Small intestine (tissue), 7 donors: ENCODE results near the gene CABP1. TPM values are rescaled to one million over a fixed set of nuclear protein-coding genes. Genes with fewer than 3 reads are reported as not detected.

Experiments used
- DNase-seq, 2 donors: peaks; one replicate each; pipeline versions ENCODE4 v3.0.0 to v3.0.0-alpha.2; 2013
- FAIRE-seq: peaks from 2 replicates; lab custom pipeline; 2012; peaks lifted over from hg19 to GRCh38; lab: Jason Lieb, UNC
- H3K27ac ChIP-seq, 3 donors: one replicate each; pipeline ENCODE4 v1.5.1; 2013; ENCODE audit warnings: low read length in 2 of 3, mild to moderate bottlenecking in 2 of 3, control low read depth in 1 of 3, inconsistent platforms in 1 of 3, low read depth in 1 of 3, moderate library complexity in 1 of 3
- H3K27me3 ChIP-seq, 3 donors: one replicate each; pipeline ENCODE4 v1.6.1; 2013; ENCODE audit warnings: low read length in 3 of 3, inconsistent platforms in 1 of 3; ENCODE audit not compliant: control insufficient read depth in 3 of 3, insufficient read depth in 3 of 3
- H3K36me3 ChIP-seq, 3 donors: one replicate each; pipeline ENCODE4 v1.6.1; 2013; ENCODE audit warnings: low read length in 3 of 3, inconsistent platforms in 1 of 3, low read depth in 1 of 3, mild to moderate bottlenecking in 1 of 3, moderate library complexity in 1 of 3; ENCODE audit not compliant: control insufficient read depth in 3 of 3, insufficient read depth in 2 of 3
- H3K4me1 ChIP-seq, 3 donors: one replicate each; pipeline ENCODE4 v1.6.1; 2013; ENCODE audit warnings: low read length in 2 of 3, inconsistent platforms in 1 of 3, low read depth in 1 of 3, mild to moderate bottlenecking in 1 of 3, moderate library complexity in 1 of 3; ENCODE audit not compliant: control insufficient read depth in 3 of 3, insufficient read depth in 2 of 3
- H3K4me3 ChIP-seq, 3 donors: one replicate each; pipeline ENCODE4 v1.5.1; 2013; ENCODE audit warnings: low read length in 3 of 3, control low read depth in 1 of 3, inconsistent platforms in 1 of 3, low read depth in 1 of 3, mild to moderate bottlenecking in 1 of 3, moderate library complexity in 1 of 3
- H3K9me3 ChIP-seq, 2 donors: one replicate each; pipeline ENCODE4 v1.6.1; 2013; ENCODE audit warnings: low read depth in 1 of 2, low read length in 1 of 2; ENCODE audit not compliant: control insufficient read depth in 2 of 2, insufficient read depth in 1 of 2
- WGBS, 3 donors: extraction: QIAGEN DNeasy Blood & Tissue Kit; methylation state at CpG; one replicate each; pipeline ENCODE4 v1.1.7; 2013; 5-methylcytosine and 5-hydroxymethylcytosine counted together
- polyA plus RNA-seq, 4 donors: library from polyadenylated mRNA; stranded (reverse) in 3 of 4; unstranded in 1 of 4; fragments of 200-250 nt in 3 of 4; fragments of 120-200 nt in 1 of 4; gene quantifications; one replicate each; pipeline versions ENCODE4 v1.2.1 to v1.2.3, GENCODE V29; 2013
- donor health status: healthy with polysubstance abuse.
- donor health status: control.
- donor health status: control.
- donor health status: Bipolar disorder and iron deficiency.
- donor health status: healthy.

Gene CABP1
- polyA plus RNA-seq, 4 donors, result 0.67 to 1.5 (median 0.74) TPM; not detected in 1

DNA sequence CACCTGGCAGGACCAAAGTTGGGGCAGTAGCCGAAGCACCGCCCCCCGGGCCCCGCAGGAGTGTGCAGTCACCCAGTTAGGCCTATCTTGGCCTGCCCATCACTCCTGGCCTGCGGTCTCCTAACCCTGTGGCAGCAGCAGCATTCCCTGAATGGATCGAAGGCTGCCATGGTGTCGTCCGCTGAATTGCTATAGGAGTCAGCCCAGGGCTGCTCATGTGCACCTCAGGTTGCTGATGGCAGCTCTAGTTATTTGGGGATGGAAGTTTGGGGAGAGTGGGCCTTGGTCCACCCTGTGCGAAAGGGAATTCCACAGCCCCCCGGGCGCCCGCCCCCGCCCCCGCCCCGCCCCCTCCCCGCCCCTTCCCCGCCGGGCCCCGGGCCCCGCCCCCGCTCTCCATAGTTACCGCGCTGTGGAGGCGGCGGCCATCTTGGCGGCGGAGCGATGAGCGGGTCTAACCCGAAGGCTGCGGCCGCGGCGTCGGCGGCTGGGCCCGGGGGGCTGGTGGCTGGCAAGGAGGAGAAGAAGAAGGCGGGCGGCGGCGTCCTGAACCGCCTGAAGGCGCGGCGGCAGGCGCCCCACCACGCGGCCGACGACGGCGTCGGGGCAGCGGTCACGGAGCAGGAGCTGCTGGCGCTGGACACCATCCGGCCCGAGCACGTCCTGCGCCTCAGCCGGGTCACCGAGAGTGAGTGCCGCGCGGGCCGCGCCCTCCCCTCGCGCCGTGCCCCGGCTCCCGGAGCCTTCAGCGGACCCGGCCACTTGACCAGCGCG lies 69.8 kb downstream of the CABP1 start, which contains the start of gene UNC119B:
Gene UNC119B (plus strand): TSS at position 428 of the 774 bp plus-strand sequence. CDS start 17 bp downstream, at position 445.
- H3K27ac ChIP-seq, result peak within 1 kb of the TSS; percentile 43 to 79 (median 63)
- DNase-seq, result peak; percentile 55 to 84
- 1 to 2% (median 2%) methylated on average over 29 to 76 of the region's 76 CpGs for WGBS, 3 donors
- peaks cover 0 to 35% (median 0%) of the 10 kb centered on the region in 3 donors for H3K36me3 ChIP-seq
- no peaks in the 10 kb centered on the region for H3K27me3 ChIP-seq
- H3K9me3 ChIP-seq, result no peaks in the 10 kb centered on the region
- H3K4me3 ChIP-seq, result peak within 1 kb of the TSS; percentile 77 to 94 (median 89)
- H3K4me1 ChIP-seq, result peaks cover 3 to 21% (median 3%) of the 10 kb centered on the region in 3 donors
- FAIRE-seq, result no peak

DNA sequence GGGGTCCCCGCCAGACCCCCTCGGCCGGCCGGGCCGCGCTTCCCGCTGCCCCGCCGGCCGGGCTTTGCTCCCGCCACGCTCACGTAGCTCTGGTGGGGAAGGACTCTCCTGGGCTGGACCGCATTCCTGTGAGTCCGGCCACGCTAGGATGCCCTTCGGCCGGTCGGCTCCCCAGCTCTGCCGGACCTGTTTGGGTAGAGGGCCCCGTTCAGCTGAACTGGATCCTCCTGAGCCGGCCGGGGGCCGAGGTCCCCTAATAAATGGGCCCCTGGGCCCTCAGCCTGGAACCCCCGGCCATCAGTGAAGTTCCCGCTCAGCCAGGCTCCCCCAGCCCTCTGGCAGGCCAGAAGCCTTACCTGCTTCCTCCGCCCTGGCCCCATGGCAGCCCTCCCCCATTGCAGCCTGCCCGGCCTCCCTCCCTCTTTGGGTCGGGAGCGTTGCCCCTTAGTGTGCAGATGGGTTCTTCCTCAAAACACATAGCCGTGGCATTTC lies 70.4 kb downstream of the CABP1 start:
- 0 to 2% (median 1%) methylated on average over 21 to 31 of the region's 31 CpGs for WGBS, 3 donors
- FAIRE-seq (no peak), DNase-seq (peak in 1 of 2 donors; percentile 44)
- H3K9me3 ChIP-seq, result no peaks in the 10 kb centered on the region
- H3K4me1 ChIP-seq, result peaks cover 3 to 21% (median 3%) of the 10 kb centered on the region in 3 donors
- no peaks in the 10 kb centered on the region for H3K27me3 ChIP-seq
- peaks cover 0 to 33% (median 0%) of the 10 kb centered on the region in 3 donors for H3K36me3 ChIP-seq
- H3K4me3 ChIP-seq, result peak overlapping the region; percentile 77 to 94 (median 89)
- H3K27ac ChIP-seq, result peak overlapping the region; percentile 43 to 79 (median 63)

DNA sequence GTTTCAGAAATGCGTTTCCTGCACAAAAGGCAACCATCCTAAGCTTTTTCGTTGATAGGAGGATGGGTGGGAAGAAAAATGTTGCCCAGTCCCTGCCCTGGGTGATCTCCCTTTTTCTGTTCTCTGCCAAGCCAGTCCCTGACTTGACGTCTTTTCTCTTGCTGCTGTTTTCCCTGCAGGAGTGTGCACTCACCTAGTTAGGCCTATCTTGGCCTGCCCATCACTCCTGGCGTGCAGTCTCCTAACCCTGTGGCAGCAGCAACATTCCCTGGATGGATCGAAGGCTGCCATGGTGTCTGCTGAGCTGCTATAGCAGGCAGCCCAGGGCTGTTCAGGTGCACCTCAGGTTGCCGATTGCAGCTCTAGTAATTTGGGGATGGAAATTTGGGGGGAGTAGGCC lies 71.0 kb downstream of the CABP1 start:
- peak in 1 of 2 donors; percentile 21 for DNase-seq

DNA sequence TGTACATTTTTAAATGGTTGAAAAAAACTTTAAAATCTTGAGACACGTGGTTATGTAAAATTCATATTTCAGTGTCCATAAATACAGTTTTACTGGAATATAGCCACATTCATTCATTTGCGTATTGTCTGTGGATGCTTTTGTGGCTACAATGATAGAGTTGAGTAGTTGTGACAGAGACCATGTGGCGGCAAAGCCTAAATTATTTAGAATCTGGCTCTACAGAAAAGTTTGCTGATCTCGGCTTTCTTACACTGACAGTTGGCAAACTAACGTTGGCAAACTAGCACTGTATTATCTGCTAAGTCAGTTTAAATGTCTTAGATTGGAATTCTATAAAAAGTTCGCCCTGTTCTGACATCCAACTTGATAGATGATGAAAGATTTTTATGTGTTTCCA lies 72.2 kb downstream of the CABP1 start:
- peaks cover 0 to 42% (median 6%) of the 10 kb centered on the region in 3 donors for H3K36me3 ChIP-seq
- no peaks in the 10 kb centered on the region for H3K27me3 ChIP-seq
- H3K27ac ChIP-seq, result no peak overlapping the region
- H3K4me1 ChIP-seq, result peaks cover 3 to 21% (median 3%) of the 10 kb centered on the region in 3 donors
- DNase-seq, result no peak
- no peak for FAIRE-seq
- whole genome bisulfite sequencing, 3 donors, result 77 to 83% (median 82%) methylated on average over 6 of the region's 6 CpGs
- no peaks in the 10 kb centered on the region for H3K9me3 ChIP-seq
- H3K4me3 ChIP-seq, result no peak overlapping the region

More for the DNA sequence above, 71.0 kb downstream of the CABP1 start:
- peak overlapping the region; percentile 77 to 94 (median 89) for H3K4me3 ChIP-seq
- H3K27ac ChIP-seq, result peak overlapping the region in 1 of 3 donors; percentile 79
- 18 to 32% (median 27%) methylated on average over 6 of the region's 6 CpGs for WGBS, 3 donors
- H3K36me3 ChIP-seq, result peaks cover 0 to 31% (median 0%) of the 10 kb centered on the region in 3 donors
- H3K4me1 ChIP-seq, result peaks cover 3 to 21% (median 3%) of the 10 kb centered on the region in 3 donors
- H3K27me3 ChIP-seq, result no peaks in the 10 kb centered on the region
- FAIRE-seq, result no peak
- no peaks in the 10 kb centered on the region for H3K9me3 ChIP-seq

DNA sequence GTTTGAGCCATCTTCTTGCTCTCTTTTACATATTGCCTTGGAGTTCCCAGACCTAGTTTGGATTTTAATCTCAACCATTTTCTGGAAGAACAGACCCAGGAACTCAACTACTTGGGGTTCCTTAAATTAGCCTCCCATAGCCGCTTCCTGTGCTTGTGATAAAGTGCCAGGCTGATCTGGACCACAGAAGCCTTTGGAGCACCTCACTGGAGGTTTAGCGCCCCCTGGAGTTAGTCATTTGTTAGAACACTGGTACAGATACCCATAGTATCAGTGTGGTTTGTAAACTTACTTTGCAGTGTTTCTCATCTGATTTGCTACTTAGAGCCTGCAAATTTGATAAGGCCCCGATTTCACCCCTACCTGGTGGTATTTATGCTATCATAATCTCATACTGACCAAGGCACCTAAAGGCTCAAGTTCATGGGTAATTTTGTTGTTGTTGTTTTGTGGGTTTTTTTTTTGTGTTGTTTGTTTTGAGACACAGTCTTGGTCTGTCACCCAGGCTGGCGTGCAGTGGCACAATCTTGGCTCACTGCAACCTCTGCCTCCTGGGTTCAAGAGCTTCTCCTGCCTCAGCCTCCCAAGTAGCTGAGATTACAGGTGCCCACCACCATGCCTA lies 73.5 kb downstream of the CABP1 start:
- no peaks in the 10 kb centered on the region for H3K27me3 ChIP-seq
- peaks cover 0 to 42% (median 10%) of the 10 kb centered on the region in 3 donors for H3K36me3 ChIP-seq
- peaks cover 3 to 28% (median 6%) of the 10 kb centered on the region in 3 donors for H3K4me1 ChIP-seq
- WGBS, 3 donors, result 15 to 19% (median 16%) methylated on average over 4 of the region's 4 CpGs
- H3K27ac ChIP-seq, result no peak overlapping the region
- peak; percentile 85 to 86 for DNase-seq
- no peak for FAIRE-seq
- no peaks in the 10 kb centered on the region for H3K9me3 ChIP-seq
- no peak overlapping the region for H3K4me3 ChIP-seq

Other genes starting within 250 kb of the CABP1 start
- 1,000 to 10,000 TPM in 3 of 4 donors, 100 to 1,000 TPM in 1; 389 to 1,784 (median 1,396) TPM for gene COX6A1, start 202.5 kb upstream of the CABP1 start, polyA plus RNA-seq
- gene TRIAP1, start 194.2 kb upstream of the CABP1 start, polyA plus RNA-seq, result 10 to 100 TPM; 29.5 to 36.6 (median 34.3) TPM
- 10 to 100 TPM; 13.8 to 33.6 (median 18.2) TPM for gene GATC, start 194.2 kb upstream of the CABP1 start, polyA plus RNA-seq
- 100 to 1,000 TPM in 3 of 4 donors, 10 to 100 TPM in 1; 96.6 to 139 (median 123) TPM for gene SRSF9, start 170.9 kb upstream of the CABP1 start, polyA plus RNA-seq
- 100 to 1,000 TPM; 312 to 554 (median 387) TPM for gene DYNLL1, start 144.5 kb upstream of the CABP1 start, polyA plus RNA-seq
- 10 to 100 TPM; 33.2 to 50.8 (median 41.4) TPM for gene COQ5, start 111.5 kb upstream of the CABP1 start, polyA plus RNA-seq
- gene RNF10, start 106.3 kb upstream of the CABP1 start, polyA plus RNA-seq, result 100 to 1,000 TPM in 3 of 4 donors, 10 to 100 TPM in 1; 76.8 to 261 (median 130) TPM
- gene POP5, start 59.2 kb upstream of the CABP1 start, polyA plus RNA-seq, result 10 to 100 TPM; 20.0 to 59.9 (median 43.8) TPM
- gene MLEC, start 46.5 kb downstream of the CABP1 start, polyA plus RNA-seq, result 100 to 1,000 TPM in 2 of 4 donors, 10 to 100 TPM in 1, 1 to 10 TPM in 1; 9.7 to 228 (median 95.8) TPM
- 10 to 100 TPM in 2 of 4 donors, 1 to 10 TPM in 2; 6.9 to 21.3 (median 13.9) TPM for gene UNC119B, start 69.8 kb downstream of the CABP1 start, polyA plus RNA-seq
- 100 to 1,000 TPM in 2 of 4 donors, 10 to 100 TPM in 2; 65.3 to 359 (median 185) TPM for gene ACADS, start 85.2 kb downstream of the CABP1 start, polyA plus RNA-seq